ENCODE data around the gene F8.

GRCh38 chrX:155027509-155028066 is 5.1 kb upstream of the F8 start:
- TF ChIP-seq CTCF (IDR thresholded peaks at IDR 0.05; ENCODE audit: poor library complexity, severe bottlenecking), result no peak
- no peak for TF ChIP-seq TAF1 (IDR thresholded peaks at IDR 0.05; ENCODE audit: low read depth)
- TF ChIP-seq POLR2AphosphoS5 (IDR thresholded peaks at IDR 0.05), result no peak
- TF ChIP-seq RAD21 (conservative IDR thresholded peaks at IDR 0.05), result no peak
